GM23338 (cell line): ENCODE data around the gene BACE2. TPM values are rescaled to one million over a fixed set of nuclear protein-coding genes. Genes with fewer than 3 reads are reported as not detected.
A peak's percentile ranks its signal among the peaks of the same experiment; 100 is the strongest.

Source experiments
- ATAC-seq: fragments of 200-7000 bp; cut with Tn5 transposase; 3 replicates; pipeline ENCODE4 v1.9.1; 2020
- DNase-seq: peaks from one replicate; pipeline ENCODE4 v3.0.0-alpha.2; 2015; ENCODE audit warnings: low spot score
- H2AFZ ChIP-seq: fragments of 200-600 bp; sonication (generic); 2 replicates; pipeline ENCODE4 v1.8.0; 2016; ENCODE audit warnings: antibody characterized with exemption, mild to moderate bottlenecking, moderate library complexity
- H3F3A ChIP-seq: fragments of 200-600 bp; sonication (generic); replicated peaks from 2 replicates; pipeline ENCODE4 v1.8.0; 2017; ENCODE audit warnings: antibody characterized with exemption, mixed run types, low read depth
- H3K27ac ChIP-seq: fragments of 200-600 bp; sonication (generic); 2 replicates; pipeline ENCODE4 v1.6.1; 2016; ENCODE audit warnings: low read depth
- H3K27me3 ChIP-seq: fragments of 200-600 bp; sonication (generic); 2 replicates; pipeline ENCODE4 v1.8.0; 2016; ENCODE audit warnings: mild to moderate bottlenecking, mixed run types, moderate library complexity; ENCODE audit not compliant: insufficient read depth
- H3K36me3 ChIP-seq: fragments of 200-600 bp; sonication (generic); 2 replicates; pipeline ENCODE4 v1.8.0; 2016; ENCODE audit warnings: mild to moderate bottlenecking; ENCODE audit not compliant: insufficient read depth
- H3K4me1 ChIP-seq: fragments of 200-600 bp; sonication (generic); 2 replicates; pipeline ENCODE4 v1.8.0; 2016; ENCODE audit warnings: mild to moderate bottlenecking, moderate library complexity; ENCODE audit not compliant: insufficient read depth
- H3K4me2 ChIP-seq: fragments of 200-600 bp; sonication (generic); 2 replicates; pipeline ENCODE4 v1.7.1; 2017; ENCODE audit warnings: mixed run types
- H3K4me3 ChIP-seq: fragments of 200-600 bp; sonication (generic); 2 replicates; pipeline ENCODE4 v1.6.1; 2016; ENCODE audit warnings: mixed run types
- H3K79me2 ChIP-seq: fragments of 200-600 bp; sonication (generic); replicated peaks from 2 replicates; pipeline ENCODE4 v1.8.0; 2017; ENCODE audit warnings: mild to moderate bottlenecking; ENCODE audit not compliant: insufficient read depth
- H3K9me2 ChIP-seq: fragments of 200-600 bp; sonication (generic); 2 replicates; pipeline ENCODE4 v1.8.0; 2017; ENCODE audit not compliant: insufficient read depth
- H4K20me1 ChIP-seq: fragments of 200-600 bp; sonication (generic); replicated peaks from 2 replicates; pipeline ENCODE4 v1.8.0; 2017; ENCODE audit warnings: mild to moderate bottlenecking; ENCODE audit not compliant: insufficient read depth
- H3K27ac Mint-ChIP-seq: 2 replicates; pipeline ENCODE4 v1.8.0; 2020; ENCODE audit warnings: inconsistent platforms, mild to moderate bottlenecking, moderate library complexity, mixed read lengths
- H3K27me3 Mint-ChIP-seq: 3 replicates; pipeline ENCODE4 v1.8.0; 2022; ENCODE audit warnings: low read depth, mild to moderate bottlenecking, moderate library complexity, mixed read lengths, inconsistent platforms; ENCODE audit not compliant: insufficient read depth, poor library complexity
- H3K36me3 Mint-ChIP-seq: 3 replicates; pipeline ENCODE4 v1.8.0; 2021; ENCODE audit warnings: low read depth, mild to moderate bottlenecking, inconsistent platforms, moderate library complexity, mixed read lengths
- H3K4me1 Mint-ChIP-seq: 3 replicates; pipeline ENCODE4 v1.8.0; 2020; ENCODE audit warnings: mild to moderate bottlenecking, inconsistent platforms, mixed read lengths
- H3K4me3 Mint-ChIP-seq: 3 replicates; pipeline ENCODE4 v1.8.0; 2021; ENCODE audit warnings: moderate library complexity, mild to moderate bottlenecking, inconsistent platforms, mixed read lengths
- H3K9me3 Mint-ChIP-seq: 3 replicates; pipeline ENCODE4 v1.8.0; 2020; ENCODE audit warnings: moderate library complexity, mild to moderate bottlenecking, inconsistent platforms, mixed read lengths
- CTCF ChIP-seq, 2 experiments: fragments of 200-600 bp in 1 of 2; sonication (generic) in 1 of 2; conservative IDR thresholded peaks; 2 replicates each; pipeline versions ENCODE4 v1.5.1 to v1.6.1; 2016 to 2017; ENCODE audit warnings: antibody characterized with exemption in 2 of 2, low read depth in 2 of 2, mild to moderate bottlenecking in 2 of 2, moderate library complexity in 1 of 2
- EZH2 ChIP-seq: fragments of 200-600 bp; sonication (generic); IDR thresholded peaks from one replicate; pipeline ENCODE4 v1.8.0; 2017; ENCODE audit warnings: antibody characterized with exemption, mild to moderate bottlenecking, low read depth; ENCODE audit not compliant: unreplicated experiment
- ZNF114 ChIP-seq: fragments of 250-450 bp; sonication (Bioruptor Pico); IDR thresholded peaks from 2 replicates; pipeline ENCODE4 v1.5.0; 2020; ENCODE audit warnings: mild to moderate bottlenecking, moderate library complexity
- ZNF331 ChIP-seq: fragments of 250-450 bp; sonication (Bioruptor Pico); IDR thresholded peaks from 2 replicates; pipeline ENCODE4 v1.5.0; 2020; ENCODE audit warnings: low read depth, mild to moderate bottlenecking, moderate library complexity
- polyA plus RNA-seq: library from polyadenylated mRNA; unstranded; fragments of >200 nt; fragmentation: Nextera tagmentation; extraction: Ambion mirVana; gene quantifications from 2 replicates; pipeline ENCODE4 v1.2.1, GENCODE V29; 2016
- total RNA-seq: library from RNA; depleted of rRNA; stranded (reverse); fragments of >200 nt; shearing (Covaris generic); gene quantifications from 2 replicates; pipeline ENCODE4 v1.2.3, GENCODE V29; 2014
- TF ChIP-seq, protein P1 (sequence below): fragments of 250-450 bp; sonication (Bioruptor Pico); IDR thresholded peaks from 2 replicates; pipeline ENCODE4 v1.5.0; 2020; ENCODE audit warnings: mild to moderate bottlenecking, moderate library complexity
- TF ChIP-seq, protein P2 (sequence below): IDR thresholded peaks from 2 replicates; pipeline ENCODE4 v1.6.1; 2016; ENCODE audit warnings: antibody characterized with exemption
- TF ChIP-seq, protein P3 (sequence below): IDR thresholded peaks from one replicate; pipeline ENCODE4 v1.6.1; 2018; ENCODE audit warnings: antibody characterized with exemption; ENCODE audit not compliant: unreplicated experiment

The BACE2 gene
- total and polyA plus RNA-seq, 2 experiments from 2014 or later: 3.5 to 6.8 TPM

DNA sequence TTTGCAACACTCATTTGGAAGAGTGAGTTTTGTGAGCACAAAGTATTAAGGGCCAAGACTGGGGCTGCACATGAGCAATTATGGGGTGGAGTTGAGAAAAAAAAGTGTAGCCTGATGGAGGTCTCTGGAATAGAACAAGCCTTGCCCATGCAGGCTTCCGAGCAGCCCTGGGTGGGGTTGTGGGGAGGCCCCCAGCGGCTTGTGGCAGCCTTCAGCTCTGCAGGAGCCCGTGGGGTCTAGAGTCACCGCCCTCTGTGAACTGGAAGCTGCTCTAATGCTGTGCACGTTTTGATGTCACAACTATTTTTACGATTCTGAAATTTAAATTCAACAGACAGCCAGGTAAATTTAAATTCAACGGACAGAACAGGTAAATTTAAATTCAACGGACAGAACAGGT, 58.9 kb downstream of the BACE2 start (continued):
- TF ChIP-seq, protein P1, sequence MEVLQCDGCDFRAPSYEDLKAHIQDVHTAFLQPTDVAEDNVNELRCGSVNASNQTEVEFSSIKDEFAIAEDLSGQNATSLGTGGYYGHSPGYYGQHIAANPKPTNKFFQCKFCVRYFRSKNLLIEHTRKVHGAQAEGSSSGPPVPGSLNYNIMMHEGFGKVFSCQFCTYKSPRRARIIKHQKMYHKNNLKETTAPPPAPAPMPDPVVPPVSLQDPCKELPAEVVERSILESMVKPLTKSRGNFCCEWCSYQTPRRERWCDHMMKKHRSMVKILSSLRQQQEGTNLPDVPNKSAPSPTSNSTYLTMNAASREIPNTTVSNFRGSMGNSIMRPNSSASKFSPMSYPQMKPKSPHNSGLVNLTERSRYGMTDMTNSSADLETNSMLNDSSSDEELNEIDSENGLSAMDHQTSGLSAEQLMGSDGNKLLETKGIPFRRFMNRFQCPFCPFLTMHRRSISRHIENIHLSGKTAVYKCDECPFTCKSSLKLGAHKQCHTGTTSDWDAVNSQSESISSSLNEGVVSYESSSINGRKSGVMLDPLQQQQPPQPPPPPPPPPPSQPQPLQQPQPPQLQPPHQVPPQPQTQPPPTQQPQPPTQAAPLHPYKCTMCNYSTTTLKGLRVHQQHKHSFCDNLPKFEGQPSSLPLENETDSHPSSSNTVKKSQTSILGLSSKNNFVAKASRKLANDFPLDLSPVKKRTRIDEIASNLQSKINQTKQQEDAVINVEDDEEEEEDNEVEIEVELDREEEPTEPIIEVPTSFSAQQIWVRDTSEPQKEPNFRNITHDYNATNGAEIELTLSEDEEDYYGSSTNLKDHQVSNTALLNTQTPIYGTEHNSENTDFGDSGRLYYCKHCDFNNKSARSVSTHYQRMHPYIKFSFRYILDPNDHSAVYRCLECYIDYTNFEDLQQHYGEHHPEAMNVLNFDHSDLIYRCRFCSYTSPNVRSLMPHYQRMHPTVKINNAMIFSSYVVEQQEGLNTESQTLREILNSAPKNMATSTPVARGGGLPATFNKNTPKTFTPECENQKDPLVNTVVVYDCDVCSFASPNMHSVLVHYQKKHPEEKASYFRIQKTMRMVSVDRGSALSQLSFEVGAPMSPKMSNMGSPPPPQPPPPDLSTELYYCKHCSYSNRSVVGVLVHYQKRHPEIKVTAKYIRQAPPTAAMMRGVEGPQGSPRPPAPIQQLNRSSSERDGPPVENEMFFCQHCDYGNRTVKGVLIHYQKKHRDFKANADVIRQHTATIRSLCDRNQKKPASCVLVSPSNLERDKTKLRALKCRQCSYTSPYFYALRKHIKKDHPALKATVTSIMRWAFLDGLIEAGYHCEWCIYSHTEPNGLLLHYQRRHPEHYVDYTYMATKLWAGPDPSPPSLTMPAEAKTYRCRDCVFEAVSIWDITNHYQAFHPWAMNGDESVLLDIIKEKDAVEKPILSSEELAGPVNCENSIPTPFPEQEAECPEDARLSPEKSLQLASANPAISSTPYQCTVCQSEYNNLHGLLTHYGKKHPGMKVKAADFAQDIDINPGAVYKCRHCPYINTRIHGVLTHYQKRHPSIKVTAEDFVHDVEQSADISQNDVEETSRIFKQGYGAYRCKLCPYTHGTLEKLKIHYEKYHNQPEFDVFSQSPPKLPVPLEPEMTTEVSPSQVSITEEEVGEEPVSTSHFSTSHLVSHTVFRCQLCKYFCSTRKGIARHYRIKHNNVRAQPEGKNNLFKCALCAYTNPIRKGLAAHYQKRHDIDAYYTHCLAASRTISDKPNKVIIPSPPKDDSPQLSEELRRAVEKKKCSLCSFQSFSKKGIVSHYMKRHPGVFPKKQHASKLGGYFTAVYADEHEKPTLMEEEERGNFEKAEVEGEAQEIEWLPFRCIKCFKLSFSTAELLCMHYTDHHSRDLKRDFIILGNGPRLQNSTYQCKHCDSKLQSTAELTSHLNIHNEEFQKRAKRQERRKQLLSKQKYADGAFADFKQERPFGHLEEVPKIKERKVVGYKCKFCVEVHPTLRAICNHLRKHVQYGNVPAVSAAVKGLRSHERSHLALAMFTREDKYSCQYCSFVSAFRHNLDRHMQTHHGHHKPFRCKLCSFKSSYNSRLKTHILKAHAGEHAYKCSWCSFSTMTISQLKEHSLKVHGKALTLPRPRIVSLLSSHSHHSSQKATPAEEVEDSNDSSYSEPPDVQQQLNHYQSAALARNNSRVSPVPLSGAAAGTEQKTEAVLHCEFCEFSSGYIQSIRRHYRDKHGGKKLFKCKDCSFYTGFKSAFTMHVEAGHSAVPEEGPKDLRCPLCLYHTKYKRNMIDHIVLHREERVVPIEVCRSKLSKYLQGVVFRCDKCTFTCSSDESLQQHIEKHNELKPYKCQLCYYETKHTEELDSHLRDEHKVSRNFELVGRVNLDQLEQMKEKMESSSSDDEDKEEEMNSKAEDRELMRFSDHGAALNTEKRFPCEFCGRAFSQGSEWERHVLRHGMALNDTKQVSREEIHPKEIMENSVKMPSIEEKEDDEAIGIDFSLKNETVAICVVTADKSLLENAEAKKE (CRISPR knock-in tag): no peak
- TF ChIP-seq ZNF114: no peak

GRCh38 chr21:41227357-41228005, 59.5 kb downstream of the BACE2 start:
- H4K20me1 ChIP-seq: no peaks in the 10 kb centered on the region
- Mint-ChIP-seq H3K4me3 (no peak overlapping the region), H3K27ac (peak overlapping the region; percentile 16; the same call in 1 of the 2 replicates), H3K9me3 (peaks cover under 1% of the 10 kb centered on the region; the same call in 2 of the 3 replicates), H3K27me3 (no peaks in the 10 kb centered on the region), H3K4me1 (peaks cover 11% of the 10 kb centered on the region; the same call in 2 of the 3 replicates), H3K36me3 (peaks cover 7% of the 10 kb centered on the region; the same call in 2 of the 3 replicates)
- H3K36me3 ChIP-seq: no peaks in the 10 kb centered on the region
- ATAC-seq (no peak), DNase-seq (no peak)
- H3K27me3 ChIP-seq: no peaks in the 10 kb centered on the region
- H3K4me2 ChIP-seq: no peak overlapping the region
- H3K79me2 ChIP-seq: no peaks in the 10 kb centered on the region
- peaks cover 9% of the 10 kb centered on the region for H3K9me2 ChIP-seq
- peaks cover 5% of the 10 kb centered on the region; the same call in 1 of the 2 replicates for H3K4me1 ChIP-seq
- H3F3A ChIP-seq: no peaks in the 10 kb centered on the region
- no peak overlapping the region for H3K27ac ChIP-seq
- no peak overlapping the region for H3K4me3 ChIP-seq
- H2AFZ ChIP-seq: no peak overlapping the region
- TF ChIP-seq ZNF114 (no peak), CTCF (conservative IDR thresholded peaks at IDR 0.05; ENCODE audit: low read depth in 2 of 2) (no peak), ZNF331 (no peak), EZH2 (no peak)
- TF ChIP-seq, protein P2, sequence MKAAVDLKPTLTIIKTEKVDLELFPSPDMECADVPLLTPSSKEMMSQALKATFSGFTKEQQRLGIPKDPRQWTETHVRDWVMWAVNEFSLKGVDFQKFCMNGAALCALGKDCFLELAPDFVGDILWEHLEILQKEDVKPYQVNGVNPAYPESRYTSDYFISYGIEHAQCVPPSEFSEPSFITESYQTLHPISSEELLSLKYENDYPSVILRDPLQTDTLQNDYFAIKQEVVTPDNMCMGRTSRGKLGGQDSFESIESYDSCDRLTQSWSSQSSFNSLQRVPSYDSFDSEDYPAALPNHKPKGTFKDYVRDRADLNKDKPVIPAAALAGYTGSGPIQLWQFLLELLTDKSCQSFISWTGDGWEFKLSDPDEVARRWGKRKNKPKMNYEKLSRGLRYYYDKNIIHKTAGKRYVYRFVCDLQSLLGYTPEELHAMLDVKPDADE: no peak
- TF ChIP-seq, protein P3, sequence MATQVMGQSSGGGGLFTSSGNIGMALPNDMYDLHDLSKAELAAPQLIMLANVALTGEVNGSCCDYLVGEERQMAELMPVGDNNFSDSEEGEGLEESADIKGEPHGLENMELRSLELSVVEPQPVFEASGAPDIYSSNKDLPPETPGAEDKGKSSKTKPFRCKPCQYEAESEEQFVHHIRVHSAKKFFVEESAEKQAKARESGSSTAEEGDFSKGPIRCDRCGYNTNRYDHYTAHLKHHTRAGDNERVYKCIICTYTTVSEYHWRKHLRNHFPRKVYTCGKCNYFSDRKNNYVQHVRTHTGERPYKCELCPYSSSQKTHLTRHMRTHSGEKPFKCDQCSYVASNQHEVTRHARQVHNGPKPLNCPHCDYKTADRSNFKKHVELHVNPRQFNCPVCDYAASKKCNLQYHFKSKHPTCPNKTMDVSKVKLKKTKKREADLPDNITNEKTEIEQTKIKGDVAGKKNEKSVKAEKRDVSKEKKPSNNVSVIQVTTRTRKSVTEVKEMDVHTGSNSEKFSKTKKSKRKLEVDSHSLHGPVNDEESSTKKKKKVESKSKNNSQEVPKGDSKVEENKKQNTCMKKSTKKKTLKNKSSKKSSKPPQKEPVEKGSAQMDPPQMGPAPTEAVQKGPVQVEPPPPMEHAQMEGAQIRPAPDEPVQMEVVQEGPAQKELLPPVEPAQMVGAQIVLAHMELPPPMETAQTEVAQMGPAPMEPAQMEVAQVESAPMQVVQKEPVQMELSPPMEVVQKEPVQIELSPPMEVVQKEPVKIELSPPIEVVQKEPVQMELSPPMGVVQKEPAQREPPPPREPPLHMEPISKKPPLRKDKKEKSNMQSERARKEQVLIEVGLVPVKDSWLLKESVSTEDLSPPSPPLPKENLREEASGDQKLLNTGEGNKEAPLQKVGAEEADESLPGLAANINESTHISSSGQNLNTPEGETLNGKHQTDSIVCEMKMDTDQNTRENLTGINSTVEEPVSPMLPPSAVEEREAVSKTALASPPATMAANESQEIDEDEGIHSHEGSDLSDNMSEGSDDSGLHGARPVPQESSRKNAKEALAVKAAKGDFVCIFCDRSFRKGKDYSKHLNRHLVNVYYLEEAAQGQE: no peak
